Stimulated activated naive B cell treated with anti-CD40 and anti-IgM and Interleukin-4, amounts not matched to agents 10 μg/mL and 1 μg/mL and 100 μg/mL, for 72 hours (primary cell): Measurements from ENCODE around the gene FURIN.

Source experiments
- ATAC-seq, 2 donors: fragments of 150-1000 bp; cut with Tn5 transposase; replicated peaks; 2 replicates each; pipeline ENCODE4 v1.10.0; 2021; ENCODE audit warnings: moderate library complexity in 1 of 2
- DNase-seq: peaks from one replicate; pipeline ENCODE4 v3.0.0; 2021
- H3K27ac Mint-ChIP-seq: one replicate; pipeline ENCODE4 v1.8.0; 2022; ENCODE audit warnings: mild to moderate bottlenecking, mixed read lengths
- H3K27me3 Mint-ChIP-seq, 2 donors: one replicate each; pipeline ENCODE4 v1.8.0; 2022; ENCODE audit warnings: mixed read lengths in 2 of 2
- H3K36me3 Mint-ChIP-seq, 2 donors: one replicate each; pipeline ENCODE4 v1.8.0; 2022; ENCODE audit warnings: mixed read lengths in 2 of 2, mild to moderate bottlenecking in 1 of 2
- H3K4me1 Mint-ChIP-seq, 2 donors: one replicate each; pipeline ENCODE4 v1.8.0; 2022; ENCODE audit warnings: mixed read lengths in 2 of 2, mild to moderate bottlenecking in 1 of 2
- H3K4me3 Mint-ChIP-seq, 2 donors: one replicate each; pipeline ENCODE4 v1.8.0; 2022; ENCODE audit warnings: mild to moderate bottlenecking in 2 of 2, mixed read lengths in 2 of 2, moderate library complexity in 1 of 2
- H3K9me3 Mint-ChIP-seq, 2 donors: one replicate each; pipeline ENCODE4 v1.8.0; 2022; ENCODE audit warnings: mixed read lengths in 2 of 2, mild to moderate bottlenecking in 1 of 2

Gene FURIN

DNA sequence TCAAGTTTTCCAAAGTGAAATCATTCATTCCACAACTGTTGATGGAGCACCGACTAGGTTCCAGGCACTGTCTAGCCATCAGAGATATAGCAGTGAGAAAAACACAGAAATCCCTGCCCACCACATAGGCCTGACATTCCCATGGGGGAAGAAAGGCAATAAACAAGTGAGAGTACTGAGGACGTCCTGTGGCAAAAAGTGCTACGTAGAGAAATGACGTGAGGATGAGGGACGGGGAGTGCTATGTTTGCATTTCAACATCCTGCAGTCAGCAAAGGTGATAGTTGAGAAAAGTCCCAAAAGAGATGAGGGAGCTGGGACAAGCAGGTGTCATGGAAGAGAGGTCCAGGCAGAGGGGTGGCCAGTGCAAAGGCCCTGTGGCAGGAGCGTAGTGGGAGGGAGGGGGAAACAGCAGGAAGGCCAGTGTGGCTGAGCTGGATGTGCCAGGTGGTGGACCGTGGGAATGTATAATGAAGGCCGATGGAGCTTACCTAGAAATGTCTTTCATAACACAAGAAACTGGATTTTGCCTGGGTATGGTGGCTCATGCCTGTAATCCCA lies 10.4 kb upstream of the FURIN start:
- no peaks in the 10 kb centered on the region for H3K27me3 Mint-ChIP-seq
- no peak overlapping the region for H3K27ac Mint-ChIP-seq
- H3K36me3 Mint-ChIP-seq = no peaks in the 10 kb centered on the region
- no peaks in the 10 kb centered on the region for H3K9me3 Mint-ChIP-seq
- H3K4me3 Mint-ChIP-seq = no peak overlapping the region
- DNase-seq = no peak
- H3K4me1 Mint-ChIP-seq = peaks cover 37 to 59% of the 10 kb centered on the region in 2 donors
- no peak for ATAC-seq

DNA sequence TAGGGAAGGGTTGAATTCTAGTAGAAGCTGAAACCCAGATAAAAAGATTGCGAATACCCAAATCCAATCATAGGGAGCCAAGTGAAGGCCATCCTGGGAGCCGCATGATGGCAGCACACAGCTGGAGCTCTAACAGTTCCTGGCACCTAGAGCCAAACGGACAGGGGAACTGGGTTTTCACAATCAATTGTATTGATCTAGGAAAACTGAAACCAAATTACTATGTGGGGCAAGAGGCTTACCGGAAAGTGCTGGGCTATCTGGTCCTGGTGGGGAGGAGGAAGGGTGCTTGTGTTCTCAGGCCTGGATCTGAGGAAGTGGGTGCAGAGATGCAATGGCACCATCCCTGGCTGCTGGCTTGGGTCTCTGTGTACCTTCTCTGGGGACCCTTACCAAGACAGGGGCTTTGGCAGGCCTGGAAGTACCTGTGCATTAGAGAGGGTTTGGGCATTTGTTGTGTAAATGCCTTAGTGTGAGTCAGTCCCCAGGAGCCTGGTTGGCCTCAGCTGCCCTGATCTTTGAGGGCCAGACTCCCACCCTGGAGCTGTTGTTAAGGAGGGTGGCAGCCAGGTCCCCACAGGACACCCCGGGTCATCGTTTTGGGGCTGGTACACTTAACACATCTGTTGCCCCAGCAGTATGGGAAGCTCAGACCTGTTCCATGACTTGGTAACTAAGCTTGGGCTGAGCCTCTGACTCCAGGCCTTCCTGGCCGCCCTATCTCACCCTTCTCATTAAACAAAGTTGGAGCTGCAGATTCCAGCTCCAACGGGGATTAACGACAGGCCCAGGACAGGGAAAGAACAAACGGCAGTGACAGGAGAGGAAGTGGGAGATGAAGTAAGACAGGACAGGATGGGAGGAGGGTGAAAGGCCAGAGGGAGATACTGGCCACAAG lies 8.9 kb upstream of the FURIN start:
- H3K4me3 Mint-ChIP-seq = no peak overlapping the region

DNA sequence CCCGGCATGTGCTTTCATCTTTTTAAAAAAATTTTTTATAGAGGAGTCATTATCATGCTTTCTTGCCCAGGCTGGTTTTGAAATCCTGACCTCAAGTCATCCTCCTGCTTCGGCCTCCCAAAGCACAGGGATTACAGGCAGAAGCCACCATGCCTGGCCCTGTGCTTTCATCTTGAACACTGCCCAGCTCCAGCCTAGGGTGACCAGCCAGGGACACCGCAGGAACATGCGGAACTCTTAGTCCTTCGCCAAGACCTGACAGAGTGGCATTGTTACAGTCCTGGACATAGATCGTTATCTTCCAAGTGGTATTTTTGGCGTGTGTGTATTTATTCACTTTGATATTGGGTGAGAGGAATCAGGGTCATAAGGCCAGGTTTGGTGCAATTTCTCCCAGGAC lies 7.9 kb upstream of the FURIN start:
- Mint-ChIP-seq H3K4me1 (peaks cover 26 to 46% of the 10 kb centered on the region in 2 donors), H3K27ac (no peak overlapping the region), H3K36me3 (no peaks in the 10 kb centered on the region), H3K4me3 (no peak overlapping the region), H3K9me3 (no peaks in the 10 kb centered on the region), H3K27me3 (no peaks in the 10 kb centered on the region)
- no peak for ATAC-seq
- no peak for DNase-seq

More for the DNA sequence above, 8.9 kb upstream of the FURIN start:
- no peaks in the 10 kb centered on the region for H3K36me3 Mint-ChIP-seq
- ATAC-seq = no peak
- DNase-seq = no peak
- no peaks in the 10 kb centered on the region for H3K27me3 Mint-ChIP-seq
- no peaks in the 10 kb centered on the region for H3K9me3 Mint-ChIP-seq
- H3K27ac Mint-ChIP-seq = peak overlapping the region; percentile 89
- peaks cover 35 to 56% of the 10 kb centered on the region in 2 donors for H3K4me1 Mint-ChIP-seq

DNA sequence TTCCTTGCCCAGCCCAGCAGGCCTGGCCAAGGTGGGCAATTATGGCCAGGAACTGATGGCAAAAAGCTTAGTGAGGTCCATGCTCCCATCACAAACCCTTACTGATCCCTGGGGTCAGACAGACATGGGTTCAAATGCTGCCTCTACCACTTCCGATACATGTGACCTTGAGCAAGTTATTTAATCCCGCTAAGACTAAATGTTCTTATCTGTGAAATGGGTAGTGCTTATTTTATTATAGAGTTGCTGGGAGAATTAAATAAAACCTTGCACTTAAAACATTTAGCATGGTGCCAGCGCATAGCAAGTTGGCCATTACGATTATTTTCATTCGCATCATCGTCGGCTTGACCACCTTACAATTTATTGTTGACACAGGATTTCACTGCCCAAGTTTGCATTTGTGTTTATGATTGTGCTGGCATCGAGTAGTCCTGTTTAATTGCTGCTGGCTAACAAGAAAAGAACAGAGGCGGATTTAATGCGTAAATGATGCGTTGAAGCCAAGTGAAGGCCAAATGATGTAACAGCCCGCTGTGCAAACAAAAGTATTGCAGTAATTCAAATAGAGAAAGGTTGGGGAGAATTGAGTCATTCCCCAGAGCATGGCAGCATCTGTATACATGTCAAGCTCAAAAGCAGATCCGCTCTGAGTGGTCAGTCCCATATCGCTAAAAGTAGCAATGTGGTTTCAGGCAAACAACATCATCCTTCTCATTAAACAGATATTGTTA lies 7.3 kb upstream of the FURIN start:
- Mint-ChIP-seq H3K36me3 (no peaks in the 10 kb centered on the region), H3K27me3 (no peaks in the 10 kb centered on the region), H3K27ac (no peak overlapping the region), H3K9me3 (no peaks in the 10 kb centered on the region), H3K4me1 (peaks cover 25 to 39% of the 10 kb centered on the region in 2 donors), H3K4me3 (no peak overlapping the region)
- DNase-seq (no peak), ATAC-seq (no peak)

DNA sequence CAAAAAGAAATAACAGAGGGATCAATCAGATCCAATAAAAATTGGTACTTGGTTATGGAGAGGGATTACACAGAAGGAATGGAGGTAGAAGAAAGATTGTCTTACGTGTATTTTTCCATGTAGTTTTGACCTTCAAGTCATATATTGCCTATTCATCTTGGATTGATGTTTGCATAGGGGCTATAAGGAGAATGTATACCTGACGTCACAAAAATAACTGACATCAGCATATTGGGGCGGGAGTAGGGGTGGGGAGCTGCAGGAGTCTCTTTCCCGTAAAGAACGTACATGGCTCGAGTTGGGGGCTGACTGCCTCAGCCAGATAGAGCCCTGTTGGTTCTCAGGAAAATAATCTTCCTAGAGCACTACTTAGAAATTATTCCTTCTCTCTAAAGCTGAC lies 5.9 kb upstream of the FURIN start:
- Mint-ChIP-seq H3K27me3 (no peaks in the 10 kb centered on the region), H3K9me3 (no peaks in the 10 kb centered on the region), H3K4me3 (no peak overlapping the region), H3K27ac (no peak overlapping the region), H3K4me1 (peaks cover 15 to 26% of the 10 kb centered on the region in 2 donors), H3K36me3 (no peaks in the 10 kb centered on the region)
- no peak for ATAC-seq
- DNase-seq = no peak

DNA sequence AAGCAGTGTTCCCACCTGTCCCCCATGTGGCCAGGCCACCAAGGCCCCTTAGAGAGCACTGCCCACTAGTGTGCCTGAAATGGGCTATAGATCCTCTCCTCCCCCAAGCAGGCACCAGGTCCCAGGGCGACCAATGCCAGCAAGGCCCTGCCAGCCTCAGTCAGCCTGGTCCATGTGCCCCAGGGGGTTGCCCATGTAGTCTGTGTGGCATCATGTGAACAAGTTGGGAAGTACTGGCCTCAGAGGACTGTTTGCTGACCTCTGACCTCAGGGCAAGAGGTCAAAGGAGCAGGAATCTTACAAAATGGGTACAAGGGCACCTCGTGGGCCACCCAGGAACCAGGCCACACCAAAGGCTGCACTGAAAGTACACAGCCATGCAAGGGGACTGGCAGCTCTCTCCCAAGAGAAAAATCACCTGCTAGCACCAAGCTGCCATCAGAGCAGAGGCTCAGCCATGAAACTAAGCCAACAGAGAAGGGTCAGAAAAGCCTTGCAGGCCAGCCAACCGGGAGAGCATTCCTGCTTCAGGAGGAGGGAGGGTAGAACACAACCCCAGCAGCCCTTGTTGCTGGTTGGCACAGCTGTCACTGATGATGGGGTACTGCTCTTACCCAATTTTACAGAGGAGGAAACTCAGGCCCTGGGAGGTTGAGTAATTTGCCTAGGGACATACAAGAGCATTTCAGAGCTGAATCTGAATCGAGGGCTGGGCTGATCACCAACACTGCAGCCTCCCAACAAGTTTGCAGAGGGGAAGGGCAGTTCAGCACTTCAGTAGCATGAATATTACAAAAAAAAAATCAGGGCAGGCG lies 5.2 kb upstream of the FURIN start:
- Mint-ChIP-seq H3K4me3 (no peak overlapping the region), H3K27ac (no peak overlapping the region), H3K9me3 (no peaks in the 10 kb centered on the region), H3K4me1 (peaks cover 15 to 25% of the 10 kb centered on the region in 2 donors), H3K27me3 (no peaks in the 10 kb centered on the region), H3K36me3 (no peaks in the 10 kb centered on the region)
- DNase-seq = no peak
- ATAC-seq = no peak

DNA sequence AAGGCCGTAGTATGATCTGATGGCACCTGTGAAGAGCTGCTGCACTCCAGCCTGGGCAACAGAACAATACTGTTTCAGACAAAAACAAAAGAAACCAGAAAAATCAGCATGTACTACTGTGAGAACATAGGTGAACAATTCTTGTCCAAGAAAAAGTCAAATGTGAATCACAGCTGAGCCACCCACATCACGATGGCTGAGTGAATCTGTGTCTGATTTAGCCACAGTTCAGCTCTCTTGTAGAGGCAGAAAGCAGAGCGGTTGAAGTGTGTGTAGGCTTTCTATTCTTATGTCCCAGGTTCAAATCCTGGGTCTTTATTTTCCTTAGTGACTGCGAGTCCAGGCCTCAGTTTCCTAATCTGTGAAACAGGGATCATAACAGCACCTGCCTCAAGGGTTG lies 4.4 kb upstream of the FURIN start:
- peak; percentile 45 to 50 for ATAC-seq
- Mint-ChIP-seq H3K4me3 (no peak overlapping the region), H3K4me1 (peaks cover 20 to 33% of the 10 kb centered on the region in 2 donors), H3K9me3 (no peaks in the 10 kb centered on the region), H3K27me3 (no peaks in the 10 kb centered on the region), H3K36me3 (no peaks in the 10 kb centered on the region), H3K27ac (no peak overlapping the region)
- no peak for DNase-seq

DNA sequence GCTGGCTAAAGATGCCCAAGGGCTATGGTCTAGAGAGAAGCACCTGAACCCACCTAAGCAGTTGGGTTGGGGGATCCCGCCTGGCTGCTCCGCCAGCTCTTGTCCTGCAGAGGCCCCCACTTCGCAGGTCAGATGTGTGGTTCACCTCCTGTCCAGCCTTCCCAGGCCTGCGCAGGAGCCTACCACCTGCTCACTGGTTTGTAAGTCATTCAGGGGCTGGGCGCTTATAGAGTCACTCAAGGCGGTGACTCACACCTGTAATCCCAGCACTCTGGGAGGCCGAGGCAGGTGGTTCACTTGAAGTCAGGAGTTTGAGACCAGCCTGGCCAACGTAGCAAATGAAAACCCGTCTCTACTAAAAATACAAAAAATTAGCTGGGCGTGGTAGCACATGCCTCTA lies 3.9 kb upstream of the FURIN start:
- no peaks in the 10 kb centered on the region for H3K36me3 Mint-ChIP-seq
- H3K27me3 Mint-ChIP-seq = no peaks in the 10 kb centered on the region
- H3K27ac Mint-ChIP-seq = no peak overlapping the region
- H3K9me3 Mint-ChIP-seq = no peaks in the 10 kb centered on the region
- peaks cover 22 to 36% of the 10 kb centered on the region in 2 donors for H3K4me1 Mint-ChIP-seq
- no peak overlapping the region for H3K4me3 Mint-ChIP-seq
- ATAC-seq (no peak), DNase-seq (no peak)

DNA sequence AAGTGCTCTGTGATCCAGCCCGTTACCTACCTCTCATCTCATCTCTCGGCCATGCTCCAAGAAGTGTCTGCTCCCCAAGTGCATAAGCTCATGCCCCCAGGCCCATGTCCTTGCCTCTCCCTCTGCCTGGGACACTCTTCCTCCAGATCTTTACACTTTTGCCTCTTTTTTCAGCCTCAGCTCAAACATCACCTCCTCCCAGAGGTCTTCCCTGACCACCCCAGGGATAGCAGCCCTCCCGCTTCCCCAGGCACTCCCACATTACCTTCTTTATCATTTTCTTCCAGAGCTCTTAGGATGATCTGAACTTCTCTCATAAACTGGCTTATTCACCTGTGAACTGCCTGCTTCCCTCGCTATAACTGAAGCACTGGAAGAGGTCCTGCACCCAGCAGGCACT lies 2.7 kb upstream of the FURIN start:
- ATAC-seq = no peak
- peaks cover 32 to 42% of the 10 kb centered on the region in 2 donors for H3K4me1 Mint-ChIP-seq

DNA sequence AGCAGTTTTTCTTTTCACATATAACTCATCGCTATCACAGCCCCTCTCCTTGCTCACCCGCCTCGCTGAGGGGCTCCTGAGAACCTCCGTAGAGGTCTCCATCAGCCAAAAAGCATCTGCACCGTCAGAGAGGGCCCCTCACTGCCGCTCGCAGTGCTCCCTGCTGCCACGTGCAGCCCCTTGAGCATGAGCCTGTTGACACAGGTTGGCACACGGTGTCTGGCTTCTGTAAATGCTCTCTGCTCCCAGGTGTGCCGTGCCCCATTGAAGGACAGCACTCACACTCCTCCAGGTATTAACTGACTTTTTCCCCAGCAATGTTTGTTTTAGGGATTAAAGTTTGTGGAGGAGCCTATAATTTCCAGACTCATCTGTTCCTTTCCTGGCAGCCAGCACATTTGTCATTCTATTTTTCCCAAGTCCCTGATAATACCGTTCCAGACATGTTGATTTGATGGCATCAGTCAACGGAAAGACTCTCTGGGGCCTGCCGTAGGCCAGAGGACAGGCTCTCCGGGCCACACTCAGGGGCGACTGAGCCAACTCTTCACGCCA lies 2.1 kb upstream of the FURIN start:
- DNase-seq = no peak
- H3K27me3 Mint-ChIP-seq = no peaks in the 10 kb centered on the region
- peaks cover 32 to 46% of the 10 kb centered on the region in 2 donors for H3K4me1 Mint-ChIP-seq
- no peak overlapping the region for H3K4me3 Mint-ChIP-seq
- H3K27ac Mint-ChIP-seq = peak overlapping the region; percentile 26
- H3K36me3 Mint-ChIP-seq = no peaks in the 10 kb centered on the region
- H3K9me3 Mint-ChIP-seq = no peaks in the 10 kb centered on the region
- ATAC-seq = no peak

More for the DNA sequence above, 2.7 kb upstream of the FURIN start:
- no peak overlapping the region for H3K4me3 Mint-ChIP-seq
- no peaks in the 10 kb centered on the region for H3K27me3 Mint-ChIP-seq
- no peak overlapping the region for H3K27ac Mint-ChIP-seq
- H3K9me3 Mint-ChIP-seq = no peaks in the 10 kb centered on the region
- no peaks in the 10 kb centered on the region for H3K36me3 Mint-ChIP-seq
- DNase-seq = no peak

DNA sequence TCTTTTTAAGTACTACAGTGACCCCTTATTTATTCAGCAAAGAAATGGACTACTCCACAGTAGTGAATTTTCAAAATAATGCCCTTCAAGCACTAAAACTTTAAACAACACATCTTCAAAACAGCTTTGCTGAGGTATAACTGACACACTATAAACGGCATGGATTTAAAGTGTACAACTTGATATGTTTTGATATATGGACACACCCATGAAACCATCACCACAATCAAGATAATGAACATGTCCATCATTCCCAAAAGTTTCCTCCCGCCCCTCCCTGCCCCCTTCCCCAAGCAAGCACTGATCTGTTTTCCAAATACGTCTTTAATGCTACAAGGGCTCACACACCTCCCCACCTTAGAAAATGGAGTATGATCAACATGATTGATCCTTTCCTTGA lies 1.6 kb upstream of the FURIN start:
- H3K4me1 Mint-ChIP-seq = peaks cover 32 to 46% of the 10 kb centered on the region in 2 donors
- H3K9me3 Mint-ChIP-seq = no peaks in the 10 kb centered on the region
- H3K27me3 Mint-ChIP-seq = no peaks in the 10 kb centered on the region
- H3K36me3 Mint-ChIP-seq = no peaks in the 10 kb centered on the region
- ATAC-seq = no peak
- no peak for DNase-seq
- no peak overlapping the region for H3K4me3 Mint-ChIP-seq
- peak overlapping the region; percentile 26 for H3K27ac Mint-ChIP-seq

DNA sequence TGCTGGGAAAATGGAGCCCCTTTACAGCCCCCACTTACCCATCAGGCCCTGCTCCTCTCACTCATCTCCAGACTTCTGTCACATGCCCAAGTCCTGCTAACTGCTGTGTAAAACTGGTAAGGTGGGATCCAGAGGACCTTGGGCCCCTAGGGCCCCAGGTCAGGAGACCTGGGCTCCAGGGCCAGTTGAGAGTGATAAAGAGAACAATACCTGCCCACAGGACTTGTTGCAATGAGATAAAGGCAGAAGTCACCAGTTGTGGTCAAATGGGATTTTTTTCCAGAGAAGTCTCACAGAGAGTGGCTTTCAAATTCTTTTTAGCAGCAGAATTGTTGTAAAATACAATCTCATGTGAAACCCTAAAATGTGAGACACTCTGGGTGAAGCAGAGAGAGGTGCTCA lies 753 bp downstream of the FURIN start:
- H3K27ac Mint-ChIP-seq = peak overlapping the region; percentile 86
- peaks cover 37 to 56% of the 10 kb centered on the region in 2 donors for H3K4me1 Mint-ChIP-seq
- H3K27me3 Mint-ChIP-seq = no peaks in the 10 kb centered on the region
- no peaks in the 10 kb centered on the region for H3K36me3 Mint-ChIP-seq
- peak overlapping the region; percentile 92 to 93 for H3K4me3 Mint-ChIP-seq
- ATAC-seq = peak in 1 of 2 donors; percentile 13
- H3K9me3 Mint-ChIP-seq = no peaks in the 10 kb centered on the region
- no peak for DNase-seq

DNA sequence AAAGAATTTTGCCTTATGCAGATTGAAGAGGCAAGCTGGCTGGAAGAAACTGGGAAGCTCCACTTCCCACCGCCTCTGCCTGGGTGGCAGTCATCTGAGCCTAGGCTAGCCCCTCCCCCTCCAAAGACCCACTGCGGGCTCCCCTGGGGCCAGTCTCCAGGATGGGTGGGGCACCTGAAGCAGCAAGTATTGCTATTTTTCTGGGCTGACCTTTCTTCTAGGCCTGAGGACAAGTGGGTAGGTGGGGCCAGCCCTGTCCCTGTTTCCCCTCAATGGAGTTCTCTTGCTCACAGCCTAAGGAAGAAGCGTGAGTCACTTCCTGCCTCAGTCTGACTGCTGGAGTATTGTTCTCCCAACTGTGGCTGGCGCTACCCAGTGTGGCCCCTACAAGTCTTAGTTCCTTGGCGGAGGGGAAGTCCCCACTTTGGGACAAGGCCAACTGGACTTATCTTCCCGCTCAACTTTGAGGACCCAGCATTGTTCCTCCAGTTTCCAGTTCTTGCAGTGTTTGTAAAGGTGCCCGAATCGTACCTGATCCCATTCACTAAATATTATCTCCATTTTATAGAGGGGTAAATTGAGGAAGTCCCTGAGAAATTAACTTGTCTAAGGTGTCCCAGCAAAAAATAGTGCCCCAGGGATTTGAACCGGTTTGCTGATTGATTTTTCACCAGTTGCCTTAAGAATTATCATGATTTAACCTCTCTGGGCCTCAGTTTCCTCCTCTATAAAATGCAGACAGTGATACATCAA lies 1.4 kb downstream of the FURIN start:
- Mint-ChIP-seq H3K4me3 (peak overlapping the region; percentile 92 to 93), H3K4me1 (peaks cover 37 to 57% of the 10 kb centered on the region in 2 donors), H3K27ac (peak overlapping the region; percentile 94), H3K27me3 (no peaks in the 10 kb centered on the region), H3K36me3 (no peaks in the 10 kb centered on the region), H3K9me3 (no peaks in the 10 kb centered on the region)
- ATAC-seq = peak; percentile 38 to 42
- no peak for DNase-seq
